Cardiac atrium fibroblast (primary cell): Measurements from ENCODE around the gene YJU2. TPM values are rescaled to one million over a fixed set of nuclear protein-coding genes. Genes with fewer than 3 reads are reported as not detected.

Experiments used
- total RNA-seq: library from RNA; depleted of rRNA; stranded (reverse); fragments of >200 nt; gene quantifications from 2 replicates; pipeline ENCODE4 v1.2.3, GENCODE V29; 2015

The YJU2 gene
- 14.1 and 14.6 TPM in 2 replicates for total RNA-seq

DNA sequence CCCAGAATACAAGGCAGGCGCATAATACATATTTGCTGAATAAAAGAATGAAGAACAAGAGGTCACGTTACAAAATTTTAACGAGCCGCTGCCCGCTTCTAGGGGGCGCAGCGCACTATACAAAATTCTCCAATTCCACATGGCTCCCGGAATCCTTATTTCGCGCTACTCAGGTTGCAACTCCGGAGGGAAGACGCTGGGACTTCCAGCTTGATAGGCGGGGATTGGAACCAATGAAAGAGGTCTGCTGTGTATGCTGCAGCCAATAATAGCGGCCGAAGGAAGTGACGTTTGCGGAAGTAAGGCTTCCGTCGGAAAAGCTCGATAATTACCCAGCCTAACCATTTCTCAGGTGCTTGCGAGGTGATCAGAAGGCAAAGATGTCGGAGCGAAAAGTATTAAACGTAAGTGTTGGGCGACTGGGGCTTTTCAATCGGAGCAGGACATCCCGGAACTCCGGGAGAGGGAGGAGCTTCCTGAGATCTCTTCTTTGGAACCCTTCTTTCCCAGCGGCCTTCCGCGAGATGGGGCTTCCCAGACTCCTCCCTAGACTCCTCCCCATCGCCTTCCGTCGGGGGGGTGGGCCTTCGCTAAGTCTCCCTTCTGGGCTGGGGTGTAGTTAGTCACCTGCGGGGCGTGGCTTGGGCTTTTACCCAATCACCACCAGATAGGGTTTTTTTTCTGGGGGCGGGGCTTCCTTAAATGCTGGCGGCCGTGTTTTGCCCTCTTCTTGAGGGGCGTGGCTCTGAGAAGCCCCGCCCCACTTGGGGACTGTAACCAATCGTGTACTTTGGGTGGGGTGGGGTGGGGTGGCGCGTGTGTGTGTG, at the start of gene YJU2:
Gene YJU2 (plus strand): TSS at position 314 of the 827 bp plus-strand sequence. CDS start 67 bp downstream, at position 381.

DNA sequence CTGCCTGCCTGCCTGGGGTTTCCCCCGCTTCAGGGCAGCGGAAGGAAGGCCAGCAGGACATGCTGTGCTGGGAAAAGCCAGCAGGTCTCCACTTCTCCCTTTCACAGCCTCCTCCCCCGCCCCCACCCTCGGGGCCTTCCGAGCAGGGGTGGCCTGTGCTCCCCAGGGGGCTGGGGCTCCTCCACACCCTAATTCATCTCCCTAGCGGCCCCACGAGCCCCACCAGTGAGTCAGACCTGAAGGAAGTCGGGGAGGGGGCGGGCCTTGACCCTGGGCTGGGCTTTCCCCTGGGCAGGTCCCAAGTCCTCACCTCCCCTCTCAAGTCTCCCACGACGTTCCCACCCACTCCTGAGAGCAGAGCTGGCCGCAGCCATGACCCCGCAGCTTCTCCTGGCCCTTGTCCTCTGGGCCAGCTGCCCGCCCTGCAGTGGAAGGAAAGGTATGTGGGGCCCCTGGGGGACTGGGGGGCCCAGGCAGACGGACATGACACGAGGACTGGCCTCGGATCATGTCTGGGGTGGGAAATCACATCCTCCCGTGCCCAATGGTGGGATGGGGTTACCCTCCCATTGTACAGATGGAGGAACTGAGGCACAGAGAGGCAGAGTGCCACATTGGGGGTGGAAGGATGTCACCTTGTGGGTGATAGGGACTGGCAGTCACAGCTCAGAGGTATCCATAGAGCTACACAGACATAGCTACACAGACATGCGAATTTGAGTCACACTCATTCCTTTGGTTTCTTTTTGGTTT, 17.5 kb upstream of the YJU2 start, which contains the start of gene EBI3:
Gene EBI3 (plus strand): TSS at position 345 of the 753 bp plus-strand sequence. CDS start 28 bp downstream, at position 373.

DNA sequence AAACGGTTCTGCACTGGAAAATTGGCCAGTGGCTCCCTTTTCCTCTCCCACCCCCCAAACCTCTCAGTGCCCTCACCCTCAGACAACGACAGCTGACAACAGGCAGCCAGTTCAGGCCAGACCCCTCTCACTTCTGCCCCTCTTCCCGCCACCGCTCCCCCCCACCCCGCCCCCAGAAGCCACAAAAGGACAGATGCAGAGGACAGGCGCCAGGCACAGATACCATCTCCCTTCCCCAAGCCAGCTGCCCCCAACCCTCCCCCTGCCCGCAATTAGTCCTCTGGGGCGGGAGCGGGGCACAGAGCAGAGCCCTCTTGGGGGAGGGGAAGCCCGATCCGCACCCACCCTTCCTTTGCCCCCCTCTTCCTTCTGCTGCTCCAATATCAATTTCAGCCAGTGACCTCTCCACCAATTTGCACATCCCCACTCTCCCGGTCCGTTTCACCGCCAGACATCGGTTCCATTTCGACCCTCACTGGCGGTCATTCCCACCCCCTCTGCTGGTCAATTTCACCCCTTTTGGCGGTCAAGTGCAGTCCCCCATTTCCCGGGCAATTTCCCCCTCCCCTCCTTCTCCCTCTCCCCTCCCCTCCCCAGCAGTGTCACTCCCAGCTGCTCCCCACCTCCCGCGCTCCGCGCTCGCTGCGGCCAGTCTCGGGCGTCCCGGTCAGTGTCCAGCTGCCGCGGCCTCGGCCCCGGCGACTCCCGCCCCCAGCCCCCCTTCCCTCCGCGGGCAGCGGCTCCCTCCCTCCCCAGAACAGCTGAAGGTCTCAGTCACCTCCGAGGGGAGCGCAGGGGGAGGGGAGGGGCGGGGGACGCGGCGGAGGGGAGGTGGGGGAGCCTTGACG, 31.8 kb downstream of the YJU2 start, which contains the start of gene SHD:
Gene SHD (plus strand): TSS at position 848 of the 848 bp plus-strand sequence. CDS start 798 bp downstream, outside the sequence.

DNA sequence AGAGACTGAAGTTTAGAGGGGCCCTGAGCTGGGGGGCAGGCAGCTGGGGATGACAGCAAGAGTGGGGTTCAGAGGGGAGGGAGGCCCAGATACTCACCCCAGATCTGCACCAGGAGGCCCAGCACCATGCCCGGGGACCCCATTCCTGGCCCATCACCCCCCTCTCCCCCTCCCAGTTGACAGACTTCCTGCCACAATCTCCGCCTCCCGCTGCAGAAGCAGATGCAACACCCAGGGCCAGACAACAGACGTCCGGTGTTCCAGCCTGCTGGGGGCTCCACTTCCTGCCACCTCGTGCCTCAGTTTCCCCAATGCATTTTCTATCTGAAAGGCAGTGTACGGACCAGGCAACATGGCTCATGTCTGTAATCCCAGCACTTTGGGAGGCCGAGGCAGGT, 55.4 kb downstream of the YJU2 start, which contains the start of gene TMIGD2:
Gene TMIGD2 (minus strand): TSS at position 147 of the 398 bp plus-strand sequence. CDS start 4 bp downstream, at position 143.

DNA sequence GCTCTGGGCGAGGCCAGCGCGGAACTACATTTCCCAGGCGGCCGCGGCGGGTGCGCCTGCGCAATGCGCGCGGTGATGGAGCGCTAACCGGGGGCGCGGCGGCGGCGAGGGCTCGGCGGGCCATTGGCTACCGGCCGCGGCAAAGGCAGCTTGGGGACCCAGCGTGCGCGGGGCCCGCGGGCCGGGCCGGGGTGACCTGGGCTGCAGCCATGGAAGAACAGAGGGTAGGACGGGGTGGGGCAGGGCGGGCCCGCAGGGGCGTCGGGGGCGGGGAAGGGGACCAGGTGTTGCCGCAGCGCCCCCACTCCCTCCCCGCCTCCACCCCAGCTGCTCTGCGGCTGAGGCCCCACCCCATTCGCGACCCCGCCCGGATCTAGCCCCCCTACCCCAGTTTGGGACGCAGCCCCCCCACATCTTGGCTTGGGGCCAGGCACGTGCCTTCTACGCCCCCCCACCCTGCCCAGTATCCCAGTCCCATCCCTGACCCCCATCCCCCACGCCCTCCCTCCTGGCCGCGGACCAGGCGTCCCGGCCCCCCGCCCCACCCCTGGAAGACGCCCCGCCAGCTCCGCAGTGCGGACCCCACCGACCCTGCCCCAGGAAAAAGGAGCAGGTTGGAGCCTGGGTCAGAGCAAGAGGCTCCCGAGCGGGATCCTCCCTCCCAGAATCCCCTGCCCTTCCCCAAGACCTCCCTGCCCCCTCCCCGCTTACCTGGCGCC, 57.8 kb downstream of the YJU2 start, which contains the start of gene FSD1:
Gene FSD1 (plus strand): TSS at position 61 of the 719 bp plus-strand sequence. CDS start 149 bp downstream, at position 210.

Other genes with a start within 250 kb of the YJU2 start
- gene PIAS4, start 239.3 kb upstream of the YJU2 start, total RNA-seq = 14.6 and 18.2 TPM in 2 replicates
- gene ZBTB7A, start 180.2 kb upstream of the YJU2 start, total RNA-seq = 26.9 and 27.3 TPM in 2 replicates
- 177 and 212 TPM in 2 replicates for gene MAP2K2, start 123.0 kb upstream of the YJU2 start, total RNA-seq
- gene CREB3L3, start 93.4 kb upstream of the YJU2 start, total RNA-seq = not detected in 2 replicates
- 12.6 and 64.3 TPM in 2 replicates for gene SIRT6, start 64.5 kb upstream of the YJU2 start, total RNA-seq
- 0.49 and 0.90 TPM in 2 replicates for gene ANKRD24, start 64.4 kb upstream of the YJU2 start, total RNA-seq
- 0.18 and 3.4 TPM in 2 replicates for gene EBI3, start 17.6 kb upstream of the YJU2 start, total RNA-seq
- gene SHD, start 32.2 kb downstream of the YJU2 start, total RNA-seq = not detected in 2 replicates
- not detected in 2 replicates for gene TMIGD2, start 55.3 kb downstream of the YJU2 start, total RNA-seq
- gene FSD1, start 57.5 kb downstream of the YJU2 start, total RNA-seq = 3.1 and 6.7 TPM in 2 replicates
- gene STAP2, start 91.7 kb downstream of the YJU2 start, total RNA-seq = 1.8 and 2.6 TPM in 2 replicates
- gene MPND, start 96.5 kb downstream of the YJU2 start, total RNA-seq = 1.3 and 3.4 TPM in 2 replicates
- 105 and 109 TPM in 2 replicates for gene SH3GL1, start 153.5 kb downstream of the YJU2 start, total RNA-seq
- 4.5 and 12.5 TPM in 2 replicates for gene CHAF1A, start 155.6 kb downstream of the YJU2 start, total RNA-seq
- 78.9 and 206 TPM in 2 replicates for gene UBXN6, start 210.7 kb downstream of the YJU2 start, total RNA-seq
- gene HDGFL2, start 225.2 kb downstream of the YJU2 start, total RNA-seq = 52.2 and 53.9 TPM in 2 replicates